ENCODE results near the gene PROX2.

DNA sequence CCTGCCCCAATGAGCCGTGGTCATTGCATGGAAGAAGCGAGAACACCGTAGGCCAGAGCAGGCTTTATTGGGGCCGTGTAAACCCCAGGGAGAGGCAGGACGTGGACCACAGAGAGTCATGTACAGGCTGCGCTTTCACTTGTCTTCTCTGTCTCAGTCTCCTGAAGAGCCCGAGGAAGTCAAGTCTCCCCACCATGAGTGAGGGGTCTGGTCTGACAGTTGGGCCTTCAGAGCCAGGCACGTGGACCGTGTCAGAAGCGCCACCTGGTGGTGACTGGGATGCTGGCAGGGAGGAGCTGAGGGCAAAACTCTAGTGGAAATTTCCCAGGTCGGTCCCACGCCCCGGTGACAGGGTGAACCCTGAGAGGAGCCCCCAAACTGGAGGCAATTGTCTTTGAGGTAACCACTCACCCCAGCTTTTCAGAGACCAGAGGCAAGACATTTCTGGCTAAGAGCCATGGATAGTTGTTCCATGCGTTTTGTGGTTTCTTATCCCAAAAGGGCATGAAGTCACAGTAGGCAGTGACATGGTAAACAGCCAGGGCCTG lies 29.7 kb upstream of the PROX2 start:
- TF ChIP-seq, protein P1, sequence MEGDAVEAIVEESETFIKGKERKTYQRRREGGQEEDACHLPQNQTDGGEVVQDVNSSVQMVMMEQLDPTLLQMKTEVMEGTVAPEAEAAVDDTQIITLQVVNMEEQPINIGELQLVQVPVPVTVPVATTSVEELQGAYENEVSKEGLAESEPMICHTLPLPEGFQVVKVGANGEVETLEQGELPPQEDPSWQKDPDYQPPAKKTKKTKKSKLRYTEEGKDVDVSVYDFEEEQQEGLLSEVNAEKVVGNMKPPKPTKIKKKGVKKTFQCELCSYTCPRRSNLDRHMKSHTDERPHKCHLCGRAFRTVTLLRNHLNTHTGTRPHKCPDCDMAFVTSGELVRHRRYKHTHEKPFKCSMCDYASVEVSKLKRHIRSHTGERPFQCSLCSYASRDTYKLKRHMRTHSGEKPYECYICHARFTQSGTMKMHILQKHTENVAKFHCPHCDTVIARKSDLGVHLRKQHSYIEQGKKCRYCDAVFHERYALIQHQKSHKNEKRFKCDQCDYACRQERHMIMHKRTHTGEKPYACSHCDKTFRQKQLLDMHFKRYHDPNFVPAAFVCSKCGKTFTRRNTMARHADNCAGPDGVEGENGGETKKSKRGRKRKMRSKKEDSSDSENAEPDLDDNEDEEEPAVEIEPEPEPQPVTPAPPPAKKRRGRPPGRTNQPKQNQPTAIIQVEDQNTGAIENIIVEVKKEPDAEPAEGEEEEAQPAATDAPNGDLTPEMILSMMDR (IDR thresholded peaks at IDR 0.05): peak; percentile 84 to 96 (median 94)
- no peak for TF ChIP-seq POLR2A (IDR thresholded peaks at IDR 0.05)
